HEK293 (cell line): ENCODE data around the gene AGAP1.

Experiments used
- CTCF ChIP-seq: fragments of 450-650 bp; formaldehyde crosslinking; IDR thresholded peaks from 2 replicates; pipeline ENCODE4 v1.5.1; 2016; ENCODE audit warnings: missing biosample characterization, missing genetic modification characterization
- KLF10 ChIP-seq: fragments of 450-650 bp; IDR thresholded peaks from 2 replicates; pipeline ENCODE4 v1.5.1; 2018; ENCODE audit warnings: missing biosample characterization, mild to moderate bottlenecking, missing genetic modification characterization
- TRIM28 ChIP-seq: IDR thresholded peaks from 2 replicates; pipeline ENCODE4 v1.6.1; 2011; ENCODE audit warnings: low read length, control low read depth, borderline replicate concordance
- ZNF292 ChIP-seq: fragments of 450-650 bp; formaldehyde crosslinking; IDR thresholded peaks from 2 replicates; pipeline ENCODE4 v1.5.1; 2016; ENCODE audit warnings: low read depth, missing biosample characterization, missing genetic modification characterization, borderline replicate concordance
- ZNF549 ChIP-seq: fragments of 450-650 bp; IDR thresholded peaks from 2 replicates; pipeline ENCODE4 v1.5.1; 2018; ENCODE audit warnings: missing biosample characterization, missing genetic modification characterization, mild to moderate bottlenecking, inconsistent platforms, moderate library complexity
- ZSCAN30 ChIP-seq: fragments of 450-650 bp; IDR thresholded peaks from 2 replicates; pipeline ENCODE4 v1.5.1; 2018; ENCODE audit warnings: missing biosample characterization, mild to moderate bottlenecking, missing genetic modification characterization, moderate library complexity
- TF ChIP-seq, protein P1 (sequence below): fragments of 450-650 bp; IDR thresholded peaks from 2 replicates; pipeline ENCODE4 v1.5.1; 2018; ENCODE audit warnings: missing biosample characterization, mild to moderate bottlenecking, missing genetic modification characterization

- TF ChIP-seq, protein P1, sequence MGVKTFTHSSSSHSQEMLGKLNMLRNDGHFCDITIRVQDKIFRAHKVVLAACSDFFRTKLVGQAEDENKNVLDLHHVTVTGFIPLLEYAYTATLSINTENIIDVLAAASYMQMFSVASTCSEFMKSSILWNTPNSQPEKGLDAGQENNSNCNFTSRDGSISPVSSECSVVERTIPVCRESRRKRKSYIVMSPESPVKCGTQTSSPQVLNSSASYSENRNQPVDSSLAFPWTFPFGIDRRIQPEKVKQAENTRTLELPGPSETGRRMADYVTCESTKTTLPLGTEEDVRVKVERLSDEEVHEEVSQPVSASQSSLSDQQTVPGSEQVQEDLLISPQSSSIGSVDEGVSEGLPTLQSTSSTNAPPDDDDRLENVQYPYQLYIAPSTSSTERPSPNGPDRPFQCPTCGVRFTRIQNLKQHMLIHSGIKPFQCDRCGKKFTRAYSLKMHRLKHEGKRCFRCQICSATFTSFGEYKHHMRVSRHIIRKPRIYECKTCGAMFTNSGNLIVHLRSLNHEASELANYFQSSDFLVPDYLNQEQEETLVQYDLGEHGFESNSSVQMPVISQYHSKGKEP (tag by site-specific recombination) = no peak
- no peak for TF ChIP-seq ZNF549 (tag by site-specific recombination)
- TF ChIP-seq TRIM28 = no peak
- no peak for TF ChIP-seq CTCF (tag by site-specific recombination)
- TF ChIP-seq KLF10 (tag by site-specific recombination) = no peak
- TF ChIP-seq ZSCAN30 = no peak
- no peak for TF ChIP-seq ZNF292
These were observed 14.1 kb downstream of the AGAP1 start for GRCh38 chr2:235507928-235508327.
